Dendritic cell treated with granulocyte-macrophage colony-stimulating factor and Interleukin-4, amounts not matched to agents 40 ng/mL and 50 ng/mL, for 4 days (primary cell): ENCODE measurements around the gene ZFP57.

Experiments used
- H3K27ac Mint-ChIP-seq: one replicate; pipeline ENCODE4 v1.8.0; 2022; ENCODE audit warnings: mild to moderate bottlenecking, mixed read lengths
- H3K27me3 Mint-ChIP-seq: one replicate; pipeline ENCODE4 v1.8.0; 2022; ENCODE audit warnings: mild to moderate bottlenecking, mixed read lengths
- H3K36me3 Mint-ChIP-seq: one replicate; pipeline ENCODE4 v1.8.0; 2022; ENCODE audit warnings: low read depth, mixed read lengths
- H3K4me1 Mint-ChIP-seq: one replicate; pipeline ENCODE4 v1.8.0; 2022; ENCODE audit warnings: low read depth, mixed read lengths
- H3K4me3 Mint-ChIP-seq: one replicate; pipeline ENCODE4 v1.8.0; 2022; ENCODE audit warnings: mild to moderate bottlenecking, moderate library complexity, mixed read lengths
- H3K9me3 Mint-ChIP-seq: one replicate; pipeline ENCODE4 v1.8.0; 2022; ENCODE audit warnings: mixed read lengths
- intact Hi-C: fragments of 100-400 bp; cut with micrococcal nuclease; formaldehyde crosslinking; loops from one replicate; pipeline ENCODE4 v1.15.0; 2022

The ZFP57 gene

GRCh38 chr6:29655658-29656057 lies 25.3 kb downstream of the ZFP57 start:
- Mint-ChIP-seq H3K36me3 (no peaks in the 10 kb centered on the region), H3K9me3 (no peaks in the 10 kb centered on the region), H3K27ac (no peak overlapping the region), H3K4me1 (peaks cover 13% of the 10 kb centered on the region), H3K4me3 (no peak overlapping the region), H3K27me3 (peaks cover 16% of the 10 kb centered on the region)
- intact Hi-C loops = no loop called here

GRCh38 chr6:29653452-29654038 lies 27.4 kb downstream of the ZFP57 start:
- intact Hi-C loops = no loop called here
- Mint-ChIP-seq H3K9me3 (no peaks in the 10 kb centered on the region), H3K36me3 (no peaks in the 10 kb centered on the region), H3K27me3 (peaks cover 15% of the 10 kb centered on the region), H3K4me3 (no peak overlapping the region), H3K27ac (no peak overlapping the region), H3K4me1 (peaks cover 13% of the 10 kb centered on the region)

- peaks cover 15% of the 10 kb centered on the region for H3K27me3 Mint-ChIP-seq
- intact Hi-C loops = no loop called here
- H3K36me3 Mint-ChIP-seq = no peaks in the 10 kb centered on the region
- H3K4me3 Mint-ChIP-seq = no peak overlapping the region
- H3K9me3 Mint-ChIP-seq = no peaks in the 10 kb centered on the region
- peaks cover 11% of the 10 kb centered on the region for H3K4me1 Mint-ChIP-seq
- no peak overlapping the region for H3K27ac Mint-ChIP-seq
Observed at GRCh38 chr6:29652198-29652584, 28.8 kb downstream of the ZFP57 start.

DNA sequence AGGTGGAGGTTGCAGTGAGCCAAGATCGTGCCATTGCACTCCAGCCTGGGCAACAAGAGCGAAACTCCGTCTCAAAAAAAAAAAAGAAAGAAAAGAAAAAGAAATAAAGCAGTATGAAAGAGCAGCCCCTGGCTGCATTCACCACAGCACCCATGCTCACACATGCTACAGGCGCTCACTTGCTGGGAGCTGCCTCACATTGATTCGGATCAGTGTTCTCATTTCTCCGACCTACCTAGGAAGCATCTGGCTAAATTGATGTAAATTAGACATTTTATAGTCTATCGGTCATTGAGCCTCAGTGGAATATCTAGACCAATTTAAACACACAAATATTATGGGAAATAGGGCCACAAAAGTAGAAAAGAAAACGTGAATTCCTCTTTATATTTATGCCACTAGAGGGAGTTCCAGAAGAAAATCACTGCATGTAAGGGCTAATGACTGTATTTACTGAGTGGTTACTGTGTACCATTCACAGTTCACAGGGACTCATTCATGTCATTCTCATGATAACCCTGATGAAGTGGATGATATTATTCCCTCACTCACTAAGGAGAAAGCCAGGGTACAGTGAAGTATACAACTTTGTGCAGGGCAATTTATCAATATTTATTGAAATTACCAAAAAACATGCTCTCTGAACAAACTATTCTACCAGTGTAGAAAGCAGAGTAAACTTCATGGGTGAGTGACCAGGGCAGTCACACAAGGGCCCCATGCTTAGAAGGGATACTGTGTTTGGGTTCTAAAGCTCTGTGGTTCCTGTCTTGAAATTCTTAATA lies 29.3 kb downstream of the ZFP57 start:
- Mint-ChIP-seq H3K4me3 (no peak overlapping the region), H3K4me1 (peaks cover 5% of the 10 kb centered on the region)

GRCh38 chr6:29649701-29650673 lies 31.0 kb downstream of the ZFP57 start:
- no peaks in the 10 kb centered on the region for H3K4me1 Mint-ChIP-seq
- H3K36me3 Mint-ChIP-seq = no peaks in the 10 kb centered on the region
- H3K27ac Mint-ChIP-seq = peak overlapping the region; percentile 100
- peaks cover 8% of the 10 kb centered on the region for H3K27me3 Mint-ChIP-seq
- intact Hi-C loops = loop anchor here (2.0 kb wide), 3 partner anchors 17 to 103 kb away; partner anchors contain the start of gene GABBR1
- H3K9me3 Mint-ChIP-seq = no peaks in the 10 kb centered on the region
- peak overlapping the region; percentile 95 for H3K4me3 Mint-ChIP-seq

More for the DNA sequence above, 29.3 kb downstream of the ZFP57 start:
- intact Hi-C loops = loop anchor here (2.0 kb wide), 2 partner anchors 45 to 101 kb away; no protein-coding TSS in a partner anchor
- H3K27me3 Mint-ChIP-seq = peaks cover 10% of the 10 kb centered on the region
- no peaks in the 10 kb centered on the region for H3K9me3 Mint-ChIP-seq
- H3K27ac Mint-ChIP-seq = no peak overlapping the region
- no peaks in the 10 kb centered on the region for H3K36me3 Mint-ChIP-seq

- H3K27me3 Mint-ChIP-seq = no peaks in the 10 kb centered on the region
- H3K4me3 Mint-ChIP-seq = no peak overlapping the region
- intact Hi-C loops = loop anchor here (2.0 kb wide), 1 partner anchor 15 kb away; the partner anchor contains the start of gene GABBR1
- no peak overlapping the region for H3K27ac Mint-ChIP-seq
- H3K36me3 Mint-ChIP-seq = no peaks in the 10 kb centered on the region
- no peaks in the 10 kb centered on the region for H3K9me3 Mint-ChIP-seq
- H3K4me1 Mint-ChIP-seq = no peaks in the 10 kb centered on the region
Observed at GRCh38 chr6:29647927-29648642, 32.9 kb downstream of the ZFP57 start.

DNA sequence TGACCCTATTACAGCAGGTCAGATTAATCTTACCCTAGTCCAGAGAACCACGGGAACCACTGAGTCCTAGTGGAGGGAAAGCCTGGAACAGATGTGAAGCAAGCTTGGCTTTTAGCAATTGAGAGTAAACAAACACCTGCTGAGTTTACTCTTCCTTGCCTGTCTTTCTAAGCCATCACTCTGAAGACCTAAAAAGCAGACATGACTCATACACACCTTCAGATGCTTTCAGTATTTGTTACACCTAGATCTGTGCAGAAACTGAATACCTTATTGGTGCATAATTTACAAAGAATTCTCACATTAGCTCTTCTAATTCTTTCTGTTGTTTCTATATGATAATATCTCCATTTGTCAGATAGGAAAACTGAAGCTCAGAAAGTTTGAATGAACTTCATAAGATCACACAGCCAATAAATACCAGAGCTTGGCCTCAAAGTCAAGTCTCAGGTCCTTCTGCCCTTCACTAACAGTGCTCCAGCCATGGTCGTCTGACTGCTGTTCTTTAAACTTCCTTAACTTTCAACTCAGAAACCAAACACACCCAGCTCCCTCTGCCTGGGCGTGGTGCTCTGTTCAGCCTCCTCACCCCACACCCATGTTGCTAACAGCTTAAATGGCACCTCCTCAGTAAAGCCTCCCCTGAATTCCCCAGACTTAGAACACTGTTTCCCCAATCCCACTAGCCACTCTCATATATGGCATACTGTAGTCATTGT lies 39.4 kb downstream of the ZFP57 start:
- peaks cover 17% of the 10 kb centered on the region for H3K4me1 Mint-ChIP-seq
- peak overlapping the region; percentile 89 for H3K27ac Mint-ChIP-seq
- H3K27me3 Mint-ChIP-seq = no peaks in the 10 kb centered on the region
- intact Hi-C loops = no loop called here
- no peaks in the 10 kb centered on the region for H3K9me3 Mint-ChIP-seq
- H3K36me3 Mint-ChIP-seq = no peaks in the 10 kb centered on the region
- peak overlapping the region; percentile 35 for H3K4me3 Mint-ChIP-seq

GRCh38 chr6:29637247-29637646 lies 43.7 kb downstream of the ZFP57 start:
- H3K9me3 Mint-ChIP-seq = no peaks in the 10 kb centered on the region
- no peak overlapping the region for H3K27ac Mint-ChIP-seq
- H3K36me3 Mint-ChIP-seq = peaks cover 6% of the 10 kb centered on the region
- H3K4me1 Mint-ChIP-seq = peaks cover 32% of the 10 kb centered on the region
- no peak overlapping the region for H3K4me3 Mint-ChIP-seq
- intact Hi-C loops = no loop called here
- peaks cover 5% of the 10 kb centered on the region for H3K27me3 Mint-ChIP-seq

DNA sequence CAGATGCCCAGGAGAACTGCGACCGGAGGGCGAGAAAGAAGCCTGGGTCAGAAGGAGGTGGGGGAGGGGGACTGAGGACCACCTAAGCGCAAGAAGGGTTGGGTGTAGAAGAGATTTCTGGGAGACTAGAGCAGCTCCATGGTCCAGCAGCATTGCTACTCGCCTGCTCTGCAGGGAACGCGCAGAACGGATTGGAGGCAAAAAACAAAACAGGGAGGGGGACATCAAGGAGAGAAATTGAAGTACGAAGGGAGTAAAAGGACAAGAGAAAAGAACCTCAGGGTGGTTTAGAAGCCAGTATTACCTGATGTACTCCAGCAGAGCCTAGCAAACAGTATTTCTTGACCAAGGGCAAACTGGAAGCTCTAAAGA lies 47.4 kb downstream of the ZFP57 start:
- peaks cover 57% of the 10 kb centered on the region for H3K4me1 Mint-ChIP-seq
- no peaks in the 10 kb centered on the region for H3K9me3 Mint-ChIP-seq
- peak overlapping the region; percentile 86 for H3K4me3 Mint-ChIP-seq
- intact Hi-C loops = loop anchor here (2.0 kb wide), 1 partner anchor 15 kb away; no protein-coding TSS in a partner anchor
- H3K27me3 Mint-ChIP-seq = peaks cover 39% of the 10 kb centered on the region
- peak overlapping the region; percentile 86 for H3K27ac Mint-ChIP-seq
- peaks cover 31% of the 10 kb centered on the region for H3K36me3 Mint-ChIP-seq

- Mint-ChIP-seq H3K4me1 (peaks cover 62% of the 10 kb centered on the region), H3K27ac (peak within 1 kb of the TSS; percentile 86), H3K27me3 (peaks cover 43% of the 10 kb centered on the region), H3K36me3 (peaks cover 31% of the 10 kb centered on the region), H3K4me3 (peak within 1 kb of the TSS; percentile 86), H3K9me3 (no peaks in the 10 kb centered on the region)
- intact Hi-C loops = loop anchor here (2.0 kb wide), 1 partner anchor 16 kb away; no protein-coding TSS in a partner anchor
Observed at GRCh38 chr6:29632789-29633533, 48.0 kb downstream of the ZFP57 start, which contains the start of gene GABBR1. Gene GABBR1, minus strand, starts transcription at chr6:29633183. Its CDS starts 798 bp downstream, at chr6:29632385.

DNA sequence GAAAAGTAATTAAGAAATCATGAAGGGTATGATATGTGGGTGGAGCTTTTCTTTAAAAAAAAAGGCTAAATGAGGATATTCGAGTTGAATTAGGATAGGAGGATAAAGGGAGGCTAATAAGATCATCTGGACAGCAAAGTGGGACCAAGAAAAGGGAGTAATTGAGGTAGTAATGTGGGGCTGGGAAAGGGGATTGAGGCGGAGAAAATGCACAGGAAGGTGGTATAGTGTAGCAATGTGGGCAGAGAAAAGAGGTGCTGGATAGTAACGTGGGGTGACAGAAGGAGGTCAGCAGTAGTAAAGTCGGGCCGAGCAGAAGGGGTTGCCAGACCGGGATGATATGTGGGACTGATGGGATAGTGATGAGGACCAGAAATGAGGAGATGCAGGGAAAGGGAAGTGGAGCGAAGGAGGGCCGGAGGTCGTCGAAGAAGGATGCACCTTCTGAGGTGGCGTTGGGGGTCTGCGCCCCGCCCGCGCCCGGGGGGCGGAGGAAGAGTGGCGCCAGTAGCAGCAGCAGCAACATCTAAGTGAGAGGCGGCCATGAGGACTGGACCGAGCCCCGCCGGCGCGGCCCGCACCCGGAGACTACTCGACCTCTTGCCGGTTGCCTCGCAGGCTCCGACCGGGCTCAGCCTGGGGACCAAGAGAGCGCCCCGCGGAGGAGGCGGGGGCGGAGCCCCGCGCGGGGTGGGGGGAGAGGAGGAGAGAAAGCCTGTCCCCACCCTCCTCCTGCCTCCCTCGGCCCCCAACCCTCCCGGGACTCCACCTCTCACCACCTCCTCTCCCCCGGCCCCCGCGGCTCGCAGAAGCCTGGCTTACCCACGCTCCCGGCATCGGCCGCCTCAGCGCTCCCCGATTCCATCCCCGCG lies 48.9 kb downstream of the ZFP57 start:
- Mint-ChIP-seq H3K27ac (peak overlapping the region; percentile 55), H3K9me3 (no peaks in the 10 kb centered on the region), H3K27me3 (peaks cover 47% of the 10 kb centered on the region), H3K4me1 (peaks cover 61% of the 10 kb centered on the region), H3K4me3 (peak overlapping the region; percentile 86), H3K36me3 (peaks cover 31% of the 10 kb centered on the region)
- intact Hi-C loops = loop anchor here (2.0 kb wide), 1 partner anchor 17 kb away; no protein-coding TSS in a partner anchor
